ENCODE results near the gene OR2AE1.

DNA sequence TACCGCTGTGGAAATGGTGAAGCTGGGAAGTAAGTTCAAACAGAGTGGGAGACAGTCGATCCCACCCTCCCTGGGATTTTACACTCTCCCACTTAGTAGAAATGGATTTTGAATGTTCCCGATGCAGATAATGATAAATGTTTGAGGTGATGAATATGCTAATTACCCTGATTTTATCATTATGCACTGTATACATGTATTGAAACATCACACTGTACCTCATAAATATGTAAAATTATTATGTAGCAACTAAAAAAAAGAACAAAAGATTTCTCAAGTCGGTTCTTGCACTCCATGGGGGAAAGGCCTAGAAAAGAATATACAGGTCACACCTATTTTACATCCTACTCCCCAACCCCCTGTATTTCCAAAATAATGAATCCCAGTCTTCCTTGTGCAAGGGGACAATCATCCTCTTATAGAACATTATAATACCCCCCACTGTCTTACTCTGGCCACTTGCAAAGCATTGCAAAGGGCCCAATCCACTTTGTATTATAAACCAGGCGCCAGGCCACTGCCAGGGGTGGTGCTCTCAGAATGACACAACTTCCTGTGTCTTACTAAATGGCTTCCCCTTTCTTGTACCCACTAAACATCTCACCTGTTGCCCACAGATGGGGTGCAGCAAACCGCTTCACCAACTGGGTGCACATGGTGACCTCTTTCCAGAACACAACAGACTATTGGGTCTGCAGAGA, 20.6 kb upstream of the OR2AE1 start:
- TF ChIP-seq POLR2A (IDR thresholded peaks at IDR 0.05) (no peak), EP300 (IDR thresholded peaks at IDR 0.05; ENCODE audit: low read depth) (no peak)
